ENCODE measurements around the gene AKAP8. TPM values are rescaled to one million over a fixed set of nuclear protein-coding genes. Genes with fewer than 3 reads are reported as not detected.

Gene AKAP8
- total and polyA plus RNA-seq, 2 of the 4 experiments (the other 2 are of a cell fraction) = 12.2 to 13.4 TPM

GRCh38 chr19:15427991-15428471 lies 48.4 kb upstream of the AKAP8 start:
- Histone ChIP-seq H4K91ac (ENCODE audit: insufficient read depth, low read depth, low read length) (no peak overlapping the region), H2AFZ (replicated peaks; ENCODE audit: low read length, poor library complexity) (no peak overlapping the region), H2BK5ac (ENCODE audit: low read depth, low read length, poor library complexity, severe bottlenecking) (no peak overlapping the region), H3K4me3 (ENCODE audit: insufficient read depth, low read depth, low read length) (no peak overlapping the region), H2BK120ac (ENCODE audit: low read depth, low read length) (no peak overlapping the region), H3K9ac (ENCODE audit: low read depth, low read length) (no peak overlapping the region), H4K8ac (ENCODE audit: low read depth in 2 of 2, low read length in 2 of 2) (no peak overlapping the region), H3K27ac (ENCODE audit: insufficient read depth, low read length) (no peak overlapping the region), H2BK20ac (ENCODE audit: low read depth, low read length) (no peak overlapping the region), H4K20me1 (ENCODE audit: insufficient read depth, low read length) (peaks cover 48% of the 10 kb centered on the region), H3K56ac (ENCODE audit: extremely low read depth, insufficient read depth, low read length) (no peak overlapping the region), H3K23ac (ENCODE audit: low read depth, low read length) (no peak overlapping the region), H2AK9ac (replicated peaks; ENCODE audit: low read depth, low read length, poor library complexity) (no peak overlapping the region), H2BK15ac (ENCODE audit: low read depth, low read length) (no peak overlapping the region), H3K9me3 (ENCODE audit: control insufficient read depth, insufficient read depth, low read length) (peaks cover 5% of the 10 kb centered on the region; the same call in 1 of the 2 replicates), H3K4ac (ENCODE audit: low read depth, low read length) (no peak overlapping the region), H2AK5ac (ENCODE audit: low read depth, low read length) (no peak overlapping the region), H3K14ac (replicated peaks; ENCODE audit: low read depth, low read length) (no peak overlapping the region), H4K5ac (ENCODE audit: low read depth, low read length) (no peak overlapping the region), H3K79me1 (ENCODE audit: low read depth in 1 of 2, low read length in 2 of 2) (peaks cover 15 to 67% of the 10 kb centered on the region in 2 experiments), H3K36me3 (ENCODE audit: control insufficient read depth, insufficient read depth, low read length) (peaks cover 57% of the 10 kb centered on the region), H3K9me1 (ENCODE audit: insufficient read depth, low read length) (peaks cover 7% of the 10 kb centered on the region; the same call in 1 of the 2 replicates), H3K27me3 (ENCODE audit: control insufficient read depth, insufficient read depth, low read length) (no peaks in the 10 kb centered on the region), H3K4me2 (ENCODE audit: low read depth, low read length) (no peak overlapping the region), H3K18ac (ENCODE audit: low read depth, low read length) (no peak overlapping the region), H3K4me1 (ENCODE audit: control insufficient read depth, insufficient read depth, low read length) (peaks cover 15% of the 10 kb centered on the region)
- ChIA-PET CTCF (no interaction called here), POLR2A (ENCODE audit: unreplicated experiment) (no interaction called here)
- ATAC-seq (ENCODE audit: low read depth) = no peak
- no TSS peak for BruUV-seq (replicated peaks)
- DNase-seq = no peak
- TF ChIP-seq SMC3 (IDR thresholded peaks at IDR 0.05; ENCODE audit: low read depth, low read length) = no peak
- TF ChIP-seq USF2 (IDR thresholded peaks at IDR 0.05; ENCODE audit: low read depth, low read length) = no peak
- no peak for TF ChIP-seq FOS (IDR thresholded peaks at IDR 0.05; ENCODE audit: low read depth, low read length)
- no peak for TF ChIP-seq MAFK (IDR thresholded peaks at IDR 0.05; ENCODE audit: low read depth, low read length)
- no peak for TF ChIP-seq RCOR1 (IDR thresholded peaks at IDR 0.05; ENCODE audit: insufficient replicate concordance, low read length)
- TF ChIP-seq CHD1 (IDR thresholded peaks at IDR 0.05; ENCODE audit: low read depth, low read length) = no peak
- TF ChIP-seq ELK1 (IDR thresholded peaks at IDR 0.05; ENCODE audit: borderline replicate concordance, low read depth, low read length) = no peak
- no peak for TF ChIP-seq POLR2A (IDR thresholded peaks at IDR 0.05; ENCODE audit: low read depth, low read length)
- no peak for TF ChIP-seq CTCF (conservative IDR thresholded peaks at IDR 0.05; ENCODE audit: low read depth, low read length)
- no peak for TF ChIP-seq BHLHE40 (IDR thresholded peaks at IDR 0.05; ENCODE audit: low read depth, low read length)
- no peak for TF ChIP-seq MAZ (IDR thresholded peaks at IDR 0.05; ENCODE audit: borderline replicate concordance, low read depth, low read length)
- TF ChIP-seq CEBPB (IDR thresholded peaks at IDR 0.05; ENCODE audit: low read depth, low read length) = no peak
- no peak for TF ChIP-seq NFE2L2 (IDR thresholded peaks at IDR 0.05; ENCODE audit: low read depth, low read length)
- no peak for TF ChIP-seq RFX5 (IDR thresholded peaks at IDR 0.05; ENCODE audit: low read depth, low read length)
- no peak for TF ChIP-seq MXI1 (IDR thresholded peaks at IDR 0.05; ENCODE audit: borderline replicate concordance, low read depth, low read length)
- TF ChIP-seq RAD21 (IDR thresholded peaks at IDR 0.05; ENCODE audit: low read length) = no peak
- in situ Hi-C loops (cut with MboI; ENCODE audit: low sequenced_read_pairs) (loop anchor here (25.0 kb wide), 1 partner anchor 866 kb away; the partner anchor contains the start of gene NDUFB7), intact Hi-C loops (cut with micrococcal nuclease) (no loop called here), dilution Hi-C loops (cut with HindIII; ENCODE audit: low sequenced_read_pairs, unreplicated experiment) (no loop called here)
- 84% methylated on average over 5 of the region's 35 CpGs; no CpG with 5 or more reads in 1 of the 2 experiments for WGBS, 2 experiments (ENCODE audit: extremely low coverage in 2 of 2, insufficient read length in 1 of 2)

All from IMR-90 (cell line).